NCI-H146 (cell line): ENCODE measurements around the gene OSCP1.

Experiments used
- DNase-seq: peaks from one replicate; lab custom pipeline; 2025; lab: John Stamatoyannopoulos, UW

Gene OSCP1

DNA sequence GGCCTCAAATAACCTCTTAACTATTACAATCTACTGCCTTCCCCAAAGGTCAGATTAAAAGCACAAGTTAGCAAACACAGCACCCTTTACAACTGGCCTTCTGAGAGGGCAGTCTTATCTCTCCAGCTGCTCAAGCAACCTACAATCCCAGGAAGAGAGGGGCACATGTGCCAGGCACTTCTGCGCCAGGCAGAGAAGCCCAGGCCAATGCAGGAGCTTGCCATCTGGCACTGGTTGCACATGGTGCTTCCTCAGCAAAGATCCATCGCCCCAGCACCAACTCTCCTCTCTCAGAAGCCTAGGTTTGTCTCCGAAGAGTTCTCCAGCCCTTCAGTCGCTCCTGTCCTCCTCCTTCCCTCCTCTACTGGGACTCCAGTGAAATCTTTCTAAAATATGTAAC lies 67.0 kb downstream of the OSCP1 start:
- no peak for DNase-seq

DNA sequence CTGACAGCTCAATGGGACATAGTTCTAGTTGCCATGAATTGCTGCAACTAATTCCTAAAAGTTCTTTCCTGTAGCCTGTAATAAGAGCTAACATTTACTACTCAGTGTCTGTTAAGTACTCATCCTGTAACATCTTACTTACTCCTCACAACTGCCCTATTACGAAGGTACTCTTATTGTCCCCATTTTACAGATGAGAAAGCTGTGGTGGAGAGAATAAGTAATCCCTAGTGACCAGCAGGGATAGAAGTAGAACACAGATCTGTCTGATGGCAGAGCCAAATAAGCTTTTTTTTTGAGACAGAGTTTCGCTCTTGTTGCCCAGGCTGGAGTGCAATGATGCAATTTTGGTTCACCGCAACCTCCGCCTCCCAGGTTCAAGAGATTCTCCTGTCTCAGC lies 67.6 kb downstream of the OSCP1 start:
- no peak for DNase-seq

DNA sequence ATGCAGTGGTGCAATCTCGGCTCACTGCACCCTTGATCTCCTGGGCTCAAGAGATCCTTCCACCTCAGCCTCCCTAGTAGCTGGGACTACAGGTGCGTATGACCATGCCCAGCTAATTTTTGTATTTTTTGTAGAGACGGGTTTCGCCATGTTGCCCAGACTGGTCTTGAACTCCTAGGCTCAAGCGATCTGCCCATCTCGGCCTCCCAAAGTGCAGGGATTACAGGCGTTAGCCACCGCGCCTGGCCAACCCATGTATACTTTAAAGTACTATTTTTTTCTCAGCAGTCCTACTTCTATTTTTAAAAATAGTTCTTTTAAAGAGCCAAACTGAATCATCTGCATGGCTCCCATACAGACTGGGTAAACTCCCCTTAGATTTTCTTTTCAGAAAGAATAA lies 68.0 kb downstream of the OSCP1 start:
- no peak for DNase-seq

DNA sequence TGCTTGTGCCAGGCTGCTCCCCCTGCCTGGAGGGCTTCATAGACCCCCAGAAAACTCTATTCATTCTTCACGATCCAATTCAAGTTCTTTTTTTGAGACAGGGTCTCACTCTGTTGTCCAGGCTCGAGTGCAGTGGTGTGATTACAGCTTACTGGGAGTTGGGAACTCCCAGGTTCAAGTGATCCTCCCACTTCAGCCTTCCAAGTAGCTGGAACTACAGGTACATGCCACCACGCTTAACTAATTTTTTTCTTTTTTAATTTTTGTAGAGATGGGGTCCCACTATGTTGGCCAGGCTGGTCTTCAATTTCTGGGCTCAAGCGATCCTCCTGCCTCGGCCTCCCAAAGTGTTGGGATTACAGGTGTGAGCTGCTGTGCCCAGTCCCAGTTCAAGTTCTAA lies 68.8 kb downstream of the OSCP1 start:
- DNase-seq: no peak

DNA sequence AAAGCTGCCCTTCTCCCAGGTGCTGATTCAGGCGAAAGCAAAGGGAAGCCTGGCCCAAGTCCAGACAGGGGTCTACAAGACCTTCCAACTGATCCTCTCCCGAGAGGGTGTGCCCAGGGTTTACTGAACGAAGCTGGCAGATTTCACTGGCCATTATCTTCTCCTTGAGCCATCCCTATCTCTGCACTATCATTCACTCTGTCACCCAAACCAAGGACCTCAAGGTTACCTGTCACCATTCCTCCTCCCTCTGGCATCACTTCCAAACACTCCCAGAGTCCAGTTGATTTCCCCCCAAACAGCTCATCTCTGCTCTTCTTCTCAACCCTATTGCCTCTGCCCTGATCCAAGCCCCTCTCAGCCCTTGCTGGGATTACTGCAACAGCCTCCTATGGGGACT lies 69.5 kb downstream of the OSCP1 start:
- no peak for DNase-seq

DNA sequence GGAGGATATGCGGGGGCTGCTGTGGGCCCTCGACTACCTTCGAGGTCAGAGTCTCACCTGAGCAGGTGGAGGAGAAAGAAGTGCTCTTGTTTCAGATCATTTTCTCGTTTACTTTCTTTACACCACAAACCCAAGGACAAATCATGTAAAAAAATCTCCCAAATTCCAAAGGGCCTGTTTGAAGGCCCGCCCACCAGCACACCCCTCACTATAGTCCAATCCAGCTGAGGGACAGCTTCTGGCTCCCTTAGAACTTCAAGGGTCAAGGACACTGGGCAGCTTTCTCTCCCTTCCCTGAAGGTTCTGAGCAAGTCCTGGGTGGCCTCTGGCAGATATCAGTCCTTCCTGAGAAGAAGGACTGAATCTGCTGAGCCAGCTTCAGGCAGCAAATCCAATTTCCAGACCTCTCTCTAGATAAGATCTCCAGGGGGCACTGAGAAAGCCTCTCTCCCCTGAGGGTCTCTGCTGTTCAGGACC lies 70.1 kb downstream of the OSCP1 start:
- DNase-seq: no peak

DNA sequence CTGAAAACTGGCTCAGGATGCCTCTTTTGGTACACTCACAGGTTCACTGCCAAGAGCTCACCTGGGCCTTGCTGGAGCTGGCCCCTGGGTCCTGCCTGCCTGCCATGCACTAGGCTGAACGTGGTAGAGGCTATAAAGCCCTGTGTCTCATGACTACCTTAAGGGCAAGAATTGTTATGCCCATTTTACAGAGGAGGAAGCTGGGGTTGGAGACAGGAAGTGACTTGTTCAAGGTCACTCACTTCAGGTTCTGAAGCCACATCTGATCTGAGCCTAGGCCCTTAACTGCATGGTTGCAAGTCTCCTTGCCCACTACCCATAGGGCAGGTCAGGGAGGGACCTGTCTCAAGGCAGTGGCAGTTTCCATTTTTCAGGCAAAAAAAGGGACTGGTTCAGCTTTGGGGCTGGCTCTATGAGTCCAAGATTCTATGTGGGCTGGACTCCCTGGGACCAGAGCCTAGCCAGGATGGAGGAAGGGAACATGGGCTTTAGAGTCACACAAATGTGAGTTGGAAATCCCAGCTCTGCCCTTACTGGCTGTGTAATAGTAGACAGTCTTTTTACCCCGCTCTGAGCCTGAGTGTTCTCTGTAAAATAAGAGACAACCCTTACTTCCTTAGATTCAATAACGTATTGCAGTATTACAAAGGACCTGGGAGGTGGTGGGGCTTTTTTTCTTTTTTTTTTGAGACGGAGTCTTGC lies 72.3 kb downstream of the OSCP1 start:
- DNase-seq: no peak

DNA sequence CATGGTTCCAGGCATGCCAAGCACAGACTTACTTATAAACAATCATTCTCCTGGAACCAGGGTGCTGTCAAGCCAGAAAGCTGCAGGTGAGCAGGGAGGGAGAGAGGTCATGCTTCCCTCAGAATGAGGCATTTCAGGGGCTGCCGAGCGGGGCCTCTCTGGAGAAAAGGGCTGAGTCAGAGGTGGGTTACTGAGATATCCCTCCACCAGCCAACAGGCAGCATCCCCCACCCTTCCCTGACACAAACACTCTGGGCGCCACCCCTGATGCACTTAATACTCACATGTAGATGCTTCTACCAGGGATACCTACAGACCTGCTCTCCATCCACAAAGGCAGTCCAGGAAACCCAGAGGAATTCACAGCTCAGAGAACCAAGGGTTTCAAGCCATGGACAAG lies 77.6 kb downstream of the OSCP1 start:
- DNase-seq: no peak

DNA sequence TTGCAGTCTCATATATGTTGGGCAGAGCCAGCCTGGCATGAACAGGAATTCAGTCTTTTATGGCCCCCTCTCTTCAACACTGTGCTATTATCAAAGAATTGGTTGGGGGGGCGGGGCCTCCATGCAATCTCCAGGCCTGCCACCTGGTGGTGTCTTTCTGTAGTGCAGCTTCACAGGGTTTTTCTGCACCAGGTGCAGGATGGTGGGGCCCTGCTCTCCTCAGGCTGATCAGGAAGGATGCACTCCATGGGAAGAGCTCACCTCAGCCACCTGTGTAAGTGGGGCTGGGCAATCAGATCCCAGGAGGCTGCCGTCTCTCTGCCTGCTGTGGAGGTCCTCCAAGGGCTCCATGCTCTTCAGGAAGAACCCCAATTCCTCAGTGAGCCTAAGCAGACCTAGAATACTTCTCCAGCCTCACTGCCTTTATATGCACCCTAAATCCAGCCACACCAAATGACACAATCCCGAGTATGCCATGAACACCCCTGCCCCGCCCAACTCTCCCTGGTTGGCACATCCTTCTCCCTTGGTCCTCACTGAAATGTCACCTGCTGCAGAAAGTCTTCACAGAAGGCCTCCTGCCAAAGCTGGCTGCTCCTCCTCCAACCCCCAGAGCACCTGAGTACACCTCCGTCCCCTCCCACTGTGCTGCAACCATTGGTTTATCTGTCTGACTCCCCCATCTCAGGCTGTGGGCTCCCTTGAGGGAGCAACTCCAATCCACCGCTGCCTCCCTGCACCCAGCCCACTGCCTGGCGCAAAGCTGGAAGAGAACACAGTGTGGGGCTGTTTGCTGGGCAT lies 81.0 kb downstream of the OSCP1 start:
- peak; percentile 72 for DNase-seq
